Measurements from ENCODE around the gene TASOR2.
A peak's percentile ranks its signal among the peaks of the same experiment; 100 is the strongest.

Gene TASOR2

GRCh38 chr10:5659702-5660528, 24.7 kb upstream of the TASOR2 start:
- Histone ChIP-seq H3K27ac (ENCODE audit: low read depth, low read length) (peak overlapping the region; percentile 100), H3K79me2 (ENCODE audit: control insufficient read depth, low read length) (peaks cover 94% of the 10 kb centered on the region), H4K20me1 (ENCODE audit: control insufficient read depth, insufficient read depth, low read depth, low read length) (no peaks in the 10 kb centered on the region), H3K9me3 (ENCODE audit: control insufficient read depth, insufficient read depth, low read length) (no peaks in the 10 kb centered on the region), H3K4me3 (ENCODE audit: low read length) (peak overlapping the region; percentile 80), H3K4me1 (ENCODE audit: control insufficient read depth, low read length) (peaks cover 96% of the 10 kb centered on the region), H3K9me2 (replicated peaks; ENCODE audit: control insufficient read depth, low read length) (no peaks in the 10 kb centered on the region), H3K36me3 (ENCODE audit: control insufficient read depth, low read length) (peaks cover 65% of the 10 kb centered on the region), H3K4me2 (ENCODE audit: low read length) (peak overlapping the region; percentile 98), H3K27me3 (ENCODE audit: control insufficient read depth, low read length) (no peaks in the 10 kb centered on the region), H3F3A (ENCODE audit: control insufficient read depth, insufficient read depth) (peaks cover 63% of the 10 kb centered on the region)
- TF ChIP-seq CTCF (IDR thresholded peaks at IDR 0.05; ENCODE audit: low read depth, low read length, poor library complexity, severe bottlenecking) (no peak), EZH2phosphoT487 (IDR thresholded peaks at IDR 0.05; ENCODE audit: borderline replicate concordance, low read length) (no peak)

GRCh38 chr10:5661043-5661442, 23.6 kb upstream of the TASOR2 start:
- Histone ChIP-seq H3K4me1 (ENCODE audit: control insufficient read depth, low read length) (peaks cover 88% of the 10 kb centered on the region), H3K9me3 (ENCODE audit: control insufficient read depth, insufficient read depth, low read length) (no peaks in the 10 kb centered on the region), H3K36me3 (ENCODE audit: control insufficient read depth, low read length) (peaks cover 66% of the 10 kb centered on the region), H3F3A (ENCODE audit: control insufficient read depth, insufficient read depth) (peaks cover 60% of the 10 kb centered on the region), H3K4me3 (ENCODE audit: low read length) (peak overlapping the region; percentile 80), H3K4me2 (ENCODE audit: low read length) (peak overlapping the region; percentile 98), H3K27ac (ENCODE audit: low read depth, low read length) (peak overlapping the region; percentile 100), H4K20me1 (ENCODE audit: control insufficient read depth, insufficient read depth, low read depth, low read length) (no peaks in the 10 kb centered on the region), H3K79me2 (ENCODE audit: control insufficient read depth, low read length) (peaks cover 94% of the 10 kb centered on the region), H3K9me2 (replicated peaks; ENCODE audit: control insufficient read depth, low read length) (no peaks in the 10 kb centered on the region), H3K27me3 (ENCODE audit: control insufficient read depth, low read length) (no peaks in the 10 kb centered on the region)
- TF ChIP-seq EZH2phosphoT487 (IDR thresholded peaks at IDR 0.05; ENCODE audit: borderline replicate concordance, low read length) (no peak), CTCF (IDR thresholded peaks at IDR 0.05; ENCODE audit: low read depth, low read length, poor library complexity, severe bottlenecking) (no peak)

- H3K27ac ChIP-seq (ENCODE audit: low read depth, low read length) = peak overlapping the region; percentile 89
- H4K20me1 ChIP-seq (ENCODE audit: control insufficient read depth, insufficient read depth, low read depth, low read length) = no peaks in the 10 kb centered on the region
- H3K79me2 ChIP-seq (ENCODE audit: control insufficient read depth, low read length) = peaks cover 99% of the 10 kb centered on the region
- TF ChIP-seq CTCF (IDR thresholded peaks at IDR 0.05; ENCODE audit: low read depth, low read length, poor library complexity, severe bottlenecking) (no peak), EZH2phosphoT487 (IDR thresholded peaks at IDR 0.05; ENCODE audit: borderline replicate concordance, low read length) (no peak)
- peaks cover 83% of the 10 kb centered on the region for H3K4me1 ChIP-seq (ENCODE audit: control insufficient read depth, low read length)
- H3K9me2 ChIP-seq (replicated peaks; ENCODE audit: control insufficient read depth, low read length) = no peaks in the 10 kb centered on the region
- no peaks in the 10 kb centered on the region for H3K9me3 ChIP-seq (ENCODE audit: control insufficient read depth, insufficient read depth, low read length)
- H3K27me3 ChIP-seq (ENCODE audit: control insufficient read depth, low read length) = no peaks in the 10 kb centered on the region
- peak overlapping the region; percentile 98 for H3K4me2 ChIP-seq (ENCODE audit: low read length)
- peaks cover 50% of the 10 kb centered on the region for H3F3A ChIP-seq (ENCODE audit: control insufficient read depth, insufficient read depth)
- peaks cover 56% of the 10 kb centered on the region for H3K36me3 ChIP-seq (ENCODE audit: control insufficient read depth, low read length)
- H3K4me3 ChIP-seq (ENCODE audit: low read length) = peak overlapping the region; percentile 80
Measured at GRCh38 chr10:5662708-5663579, 21.7 kb upstream of the TASOR2 start.
